Activated CD8-positive, alpha-beta memory T cell treated with anti-CD3 and anti-CD28 coated beads, Interleukin-2, amount 50 U/mL, for 24 hours (primary cell): Measurements from ENCODE around the gene PSMD1.
"Not testable (repeated sequence)": the region's sequence is repeated elsewhere in the genome, so short reads cannot be mapped to it uniquely, and the experiment has no call there.

ENCODE experiments used
- DNase-seq: peaks from one replicate; pipeline ENCODE4 v3.0.0-alpha.2; 2020; ENCODE audit errors: extremely low read depth

PSMD1 gene

DNA sequence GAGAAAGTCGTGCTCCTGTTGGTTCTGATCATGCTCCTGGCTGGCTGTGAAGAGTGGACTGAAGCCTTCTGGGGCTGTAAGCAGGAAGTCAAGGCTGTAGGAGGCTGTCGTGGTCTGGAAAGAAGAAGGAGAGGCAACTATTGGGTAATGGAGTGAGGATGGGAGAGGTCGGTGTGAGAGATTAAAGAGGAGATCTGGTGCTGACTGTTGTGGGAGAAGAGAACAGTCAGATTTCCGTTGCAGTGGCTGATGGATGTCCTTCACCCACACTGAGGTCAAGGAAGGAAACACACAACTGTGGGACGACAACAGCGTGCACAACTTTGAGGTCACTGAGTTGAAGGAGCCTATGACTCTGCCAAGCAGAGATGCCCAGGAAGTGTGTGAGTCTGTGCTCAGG, 2.8 kb upstream of the PSMD1 start:
- no peak for DNase-seq

DNA sequence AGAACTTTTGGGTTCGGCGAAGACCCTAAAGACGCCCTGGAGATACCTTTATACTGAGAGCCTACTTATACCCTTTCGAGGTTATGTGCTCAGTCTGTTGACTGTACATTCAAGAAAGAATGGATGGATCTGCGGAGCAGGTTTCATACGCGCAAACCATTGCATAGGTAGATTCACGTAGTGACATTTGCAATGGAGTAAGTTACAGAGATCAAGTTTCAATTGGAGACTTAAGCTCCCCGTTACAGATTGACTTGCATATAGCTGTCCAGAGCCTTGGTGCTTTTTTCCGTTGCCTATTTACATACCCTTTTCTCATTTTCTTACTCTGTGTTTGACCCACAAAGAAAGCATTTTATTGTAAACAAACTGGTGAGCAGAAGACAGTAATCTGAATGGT, 923 bp downstream of the PSMD1 start:
- no peak for DNase-seq

DNA sequence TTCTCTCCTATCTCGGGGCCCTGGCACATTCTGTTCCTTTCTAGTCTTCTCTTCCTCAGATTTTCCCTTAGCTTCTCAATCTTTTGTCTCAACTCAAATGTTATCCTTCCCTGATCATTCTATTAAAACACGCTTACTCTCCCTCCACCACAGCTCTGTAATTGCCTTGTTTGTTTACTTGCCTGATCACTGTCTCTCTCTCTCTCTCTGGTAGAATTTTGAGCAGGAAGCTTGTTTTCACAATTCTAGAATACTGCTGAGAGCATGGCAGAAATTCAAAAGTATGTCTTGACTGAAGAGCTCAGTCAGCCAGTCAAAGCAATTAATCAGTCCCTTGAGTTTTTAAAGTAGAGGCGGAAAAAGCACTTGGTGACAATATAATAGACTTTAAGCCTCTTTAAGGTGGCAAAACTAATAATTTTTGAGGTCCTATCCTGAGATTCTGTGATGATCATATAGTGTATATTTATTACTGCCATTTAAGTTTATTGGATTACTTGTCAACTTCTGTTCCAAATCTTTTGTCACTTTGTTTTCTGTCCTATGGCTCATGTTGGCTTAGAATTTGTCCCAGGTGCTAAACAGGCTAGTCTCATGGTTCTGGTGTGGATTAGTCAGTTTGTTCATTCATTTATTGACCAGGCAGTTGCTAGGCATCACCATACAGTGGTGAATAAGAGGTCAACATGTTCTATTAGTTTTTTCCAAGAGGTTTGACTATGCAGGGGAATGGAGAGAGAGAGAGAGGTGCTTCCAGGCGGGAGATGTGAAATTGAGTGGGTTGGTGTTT, 2.3 kb downstream of the PSMD1 start:
- no peak for DNase-seq

- no peak for DNase-seq
Observed at GRCh38 chr2:231059756-231060155, 3.1 kb downstream of the PSMD1 start.

GRCh38 chr2:231062776-231063175, 6.1 kb downstream of the PSMD1 start:
- DNase-seq = no peak

DNA sequence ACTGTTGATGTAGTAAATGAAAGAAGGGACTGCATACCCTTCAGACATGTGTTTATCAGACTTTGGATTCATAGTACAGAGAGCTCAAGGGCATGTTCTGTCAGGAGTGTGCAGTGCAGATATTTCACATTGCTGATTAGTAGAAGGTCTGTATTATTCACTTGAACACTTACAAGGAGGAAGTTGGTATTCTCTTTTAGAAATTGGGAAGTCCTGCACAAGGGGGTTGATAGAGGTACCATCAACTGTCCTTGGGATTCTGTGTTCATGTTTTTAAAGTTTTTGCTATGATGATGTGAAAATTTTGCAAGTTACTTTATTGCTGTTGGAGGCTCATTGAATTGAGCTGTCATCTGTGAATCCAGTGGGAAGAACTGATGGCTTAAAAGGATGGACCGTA, 6.7 kb downstream of the PSMD1 start:
- DNase-seq = no peak

DNA sequence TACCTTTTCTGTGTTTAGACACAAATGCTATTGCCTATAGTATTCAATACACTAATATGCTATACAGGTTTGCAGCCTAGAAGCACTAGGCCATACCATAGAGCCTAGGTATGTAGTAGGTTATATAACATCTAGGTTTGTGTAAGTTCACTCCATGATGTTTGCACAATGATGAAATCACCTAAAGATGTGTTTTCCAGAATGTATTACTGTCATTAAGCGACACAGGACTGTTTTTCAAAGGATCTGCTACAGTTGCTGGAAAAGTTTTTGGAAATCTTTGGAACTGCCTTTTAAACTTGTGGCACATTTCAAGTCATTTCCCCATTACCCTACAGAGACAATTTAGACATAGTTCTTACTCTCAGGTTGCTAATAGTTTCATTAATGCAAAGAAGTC, 9.3 kb downstream of the PSMD1 start:
- DNase-seq = no peak

GRCh38 chr2:231067531-231067930, 10.9 kb downstream of the PSMD1 start:
- not testable (repeated sequence) for DNase-seq

DNA sequence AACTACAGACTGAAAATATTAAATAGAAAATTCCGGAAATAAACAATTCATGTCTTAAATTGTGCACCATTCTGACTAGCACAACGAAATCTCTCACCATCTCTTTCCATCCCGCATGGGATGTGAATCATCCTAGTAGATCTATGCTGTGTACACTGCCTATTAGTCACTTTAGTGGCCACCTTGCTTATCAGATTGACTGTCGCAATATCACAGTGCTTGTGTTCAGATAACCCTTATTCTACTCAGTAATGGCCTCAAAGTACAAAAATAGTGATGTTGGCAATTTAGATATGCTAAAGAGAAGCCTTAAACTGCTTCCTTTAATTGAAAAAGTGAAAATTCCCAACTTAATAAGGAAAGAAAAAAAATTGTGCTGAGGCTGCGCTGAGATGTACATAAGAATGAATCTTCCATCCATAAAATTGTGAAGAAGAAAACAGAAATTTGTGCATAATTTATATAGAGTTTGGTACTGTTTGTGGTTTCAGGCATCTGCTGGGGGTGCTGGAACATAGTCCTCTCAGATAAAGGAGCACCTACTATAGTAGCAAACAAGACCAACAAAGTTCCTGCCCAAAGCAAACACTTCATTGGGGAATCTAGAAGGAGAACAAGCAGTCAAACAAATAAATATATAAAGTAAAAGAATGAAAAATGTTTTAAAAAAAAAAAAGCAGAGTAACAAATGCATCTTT, 12.0 kb downstream of the PSMD1 start:
- DNase-seq = no peak

DNA sequence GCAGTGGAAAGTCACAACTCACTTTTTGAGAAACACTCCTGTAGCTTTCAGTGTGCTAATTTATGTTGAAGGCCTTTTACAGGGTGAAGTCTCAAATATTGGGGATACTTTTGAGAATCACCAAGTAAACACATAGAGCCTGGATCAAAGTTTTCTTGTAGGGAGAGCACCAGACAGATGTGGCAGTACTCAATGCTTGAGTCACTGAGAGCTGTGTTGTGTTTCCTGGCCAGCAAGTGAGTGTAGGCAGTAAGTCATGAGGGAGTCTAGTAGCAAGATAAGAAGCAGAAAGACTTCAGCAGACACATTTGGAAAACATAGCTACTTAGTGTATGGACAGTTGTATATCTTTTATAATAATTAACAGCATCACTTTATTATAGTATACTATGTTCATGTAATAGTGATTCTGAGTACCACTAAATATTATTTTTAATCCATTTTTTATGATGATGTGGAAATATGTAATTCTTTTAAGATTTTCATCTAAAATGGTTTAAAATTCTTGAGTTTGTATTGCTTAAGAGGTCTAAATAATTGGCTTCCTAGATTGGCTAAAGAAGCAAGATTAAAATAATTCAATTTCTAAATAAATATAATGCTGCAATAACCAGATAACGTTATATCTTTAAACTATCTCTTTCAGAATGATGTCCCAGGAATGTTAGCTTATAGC, 12.8 kb downstream of the PSMD1 start:
- DNase-seq = no peak

DNA sequence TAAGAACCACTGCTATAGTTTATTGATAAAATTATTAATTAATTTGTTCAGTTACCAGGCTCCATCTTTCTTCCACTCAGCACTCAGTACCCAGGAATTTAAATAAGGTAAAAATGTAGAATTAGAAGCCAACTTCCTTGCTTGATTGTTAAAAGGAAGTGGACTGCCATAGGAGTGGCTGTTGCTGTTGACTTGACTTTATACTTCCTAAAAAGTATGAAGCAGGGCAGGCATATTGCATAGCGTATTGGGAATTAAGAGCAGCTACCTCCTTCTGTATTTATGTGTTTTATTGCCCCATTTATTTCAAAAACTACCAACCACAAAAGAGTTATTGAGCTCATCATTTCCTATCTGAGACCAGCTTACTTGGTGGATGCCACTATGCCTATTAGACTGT, 27.9 kb downstream of the PSMD1 start:
- DNase-seq = no peak

- DNase-seq = no peak
Observed at GRCh38 chr2:231088754-231089153, 32.1 kb downstream of the PSMD1 start.

GRCh38 chr2:231093933-231094332, 37.3 kb downstream of the PSMD1 start:
- DNase-seq = no peak

- no peak for DNase-seq
Observed at GRCh38 chr2:231094736-231095346, 38.2 kb downstream of the PSMD1 start.

GRCh38 chr2:231099918-231100317, 43.3 kb downstream of the PSMD1 start:
- no peak for DNase-seq

- not testable (repeated sequence) for DNase-seq
Observed at GRCh38 chr2:231100321-231100720, 43.7 kb downstream of the PSMD1 start.

DNA sequence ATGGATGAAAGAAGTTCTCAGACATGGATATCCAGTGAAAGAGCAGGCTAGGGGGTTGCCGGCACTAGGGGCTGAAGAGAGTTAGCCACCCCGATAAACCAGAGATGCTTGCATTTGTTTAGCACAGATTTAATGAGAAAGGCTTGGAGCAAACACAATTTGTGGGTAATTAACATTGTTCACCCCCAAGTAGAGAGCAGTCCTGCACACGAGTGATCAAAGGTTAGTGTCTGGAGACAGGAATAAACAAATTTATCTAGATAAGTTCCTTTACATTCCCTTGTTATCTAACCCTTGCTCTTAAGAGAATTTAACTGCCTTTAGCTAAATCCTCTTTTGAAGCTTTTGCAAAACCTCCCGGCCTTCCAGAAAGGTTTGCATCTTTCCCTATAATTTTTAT, 44.3 kb downstream of the PSMD1 start:
- no peak for DNase-seq

- DNase-seq = no peak
Observed at GRCh38 chr2:231102772-231103171, 46.1 kb downstream of the PSMD1 start.

DNA sequence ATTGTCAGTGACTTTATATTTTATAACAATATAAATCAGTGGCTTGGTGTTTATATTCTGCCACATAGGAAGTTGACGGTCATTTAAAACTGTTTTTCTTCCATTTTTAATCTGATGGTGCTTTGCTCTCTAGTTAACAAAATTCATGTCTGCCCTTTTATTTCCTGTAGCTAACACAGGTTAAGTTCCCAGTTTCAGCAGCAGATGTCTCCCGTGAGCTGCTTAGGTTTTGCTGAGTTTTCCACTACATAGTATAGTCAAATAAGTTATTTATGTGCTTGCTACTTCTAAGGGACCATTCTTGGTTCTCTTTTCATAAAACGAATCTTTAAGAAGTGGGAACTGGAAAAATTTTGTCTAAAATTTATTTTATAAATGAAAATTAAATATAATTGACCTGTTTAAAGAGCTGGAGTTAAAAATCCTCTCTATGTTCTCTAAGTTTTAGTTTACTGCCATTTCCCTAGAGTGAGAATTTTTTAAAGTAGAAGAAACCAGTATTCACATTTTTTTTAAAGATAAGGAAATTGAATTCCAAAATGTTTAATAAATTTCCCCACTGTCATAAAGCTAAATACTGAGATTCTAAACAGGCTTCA, 47.5 kb downstream of the PSMD1 start:
- DNase-seq = peak; percentile 15

DNA sequence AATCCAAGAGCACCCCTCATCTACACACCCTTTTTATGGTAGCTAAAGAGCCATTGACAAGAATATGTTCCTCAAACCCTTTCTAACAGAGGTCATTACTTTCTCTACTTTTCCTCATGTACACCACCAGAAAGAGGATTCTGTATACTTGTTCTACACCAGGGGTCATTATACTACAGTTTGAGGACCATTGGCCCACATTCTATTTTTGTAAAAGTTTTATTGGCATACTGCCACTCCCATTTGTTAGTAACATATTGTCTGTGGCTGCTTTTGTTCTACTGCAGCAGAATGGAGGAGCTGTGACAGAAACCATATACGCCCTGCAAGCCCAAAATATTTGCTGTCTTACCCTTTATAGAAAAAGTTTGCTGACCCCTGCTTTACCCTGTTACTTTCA, 53.9 kb downstream of the PSMD1 start:
- DNase-seq = no peak

DNA sequence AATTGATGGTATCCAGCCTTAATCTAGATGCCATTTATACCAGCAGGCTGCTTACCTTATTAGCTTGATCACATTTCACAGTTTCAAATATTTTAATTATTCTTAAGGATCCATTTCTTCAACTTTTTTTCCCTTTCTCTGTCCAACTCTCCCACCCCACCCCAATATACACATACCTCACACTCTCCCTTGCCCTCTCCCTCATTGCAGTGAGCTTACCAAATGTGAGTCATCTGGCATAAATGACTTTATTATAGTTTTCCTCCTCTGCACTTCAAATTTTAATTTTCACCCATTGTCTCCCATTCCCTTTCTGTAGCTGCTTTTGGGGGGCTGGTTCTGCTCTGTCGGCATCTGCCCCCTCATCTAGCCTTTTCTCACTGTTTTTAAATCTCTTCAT, 55.3 kb downstream of the PSMD1 start:
- no peak for DNase-seq

- no peak for DNase-seq
Observed at GRCh38 chr2:231113489-231113888, 56.8 kb downstream of the PSMD1 start.
